Loucy (cell line): ENCODE measurements around the gene HOXD8.
A peak's percentile ranks its signal among the peaks of the same experiment; 100 is the strongest.

Experiments used
- H2AFZ ChIP-seq: fragments of 200-600 bp; sonication (generic); 2 replicates; pipeline ENCODE4 v1.6.0; 2016; ENCODE audit warnings: antibody characterized with exemption, mild to moderate bottlenecking, low read length, moderate library complexity
- H3F3A ChIP-seq: fragments of 200-600 bp; 2 replicates; pipeline ENCODE4 v1.6.0; 2016; ENCODE audit warnings: antibody characterized with exemption, low read depth, mild to moderate bottlenecking
- H3K27me3 ChIP-seq: fragments of 200-600 bp; sonication (generic); 2 replicates; pipeline ENCODE4 v1.6.1; 2014; ENCODE audit warnings: low read length, mild to moderate bottlenecking; ENCODE audit not compliant: insufficient read depth, poor library complexity, severe bottlenecking
- H3K36me3 ChIP-seq: fragments of 200-600 bp; sonication (generic); 2 replicates; pipeline ENCODE4 v1.6.1; 2016; ENCODE audit warnings: low read length; ENCODE audit not compliant: insufficient read depth
- H3K4me1 ChIP-seq: fragments of 200-600 bp; sonication (generic); 2 replicates; pipeline ENCODE4 v1.5.1; 2014; ENCODE audit warnings: low read length, mild to moderate bottlenecking; ENCODE audit not compliant: insufficient read depth, poor library complexity, severe bottlenecking
- H3K4me2 ChIP-seq: fragments of 200-600 bp; sonication (generic); 2 replicates; pipeline ENCODE4 v1.6.0; 2014; ENCODE audit warnings: antibody characterized with exemption, low read length, low read depth, mild to moderate bottlenecking; ENCODE audit not compliant: poor library complexity, severe bottlenecking
- H3K4me3 ChIP-seq: fragments of 200-600 bp; sonication (generic); 2 replicates; pipeline ENCODE4 v1.5.1; 2014; ENCODE audit warnings: low read length, mild to moderate bottlenecking, mixed read lengths; ENCODE audit not compliant: poor library complexity, severe bottlenecking
- H3K79me2 ChIP-seq: fragments of 200-600 bp; sonication (generic); 2 replicates; pipeline ENCODE4 v1.6.1; 2014; ENCODE audit warnings: low read length; ENCODE audit not compliant: insufficient read depth
- H3K9ac ChIP-seq: fragments of 200-600 bp; sonication (generic); 2 replicates; pipeline ENCODE4 v1.6.0; 2014; ENCODE audit warnings: mild to moderate bottlenecking, low read depth, low read length, moderate library complexity; ENCODE audit not compliant: poor library complexity, severe bottlenecking
- H3K9me2 ChIP-seq: fragments of 200-600 bp; sonication (generic); replicated peaks from 2 replicates; pipeline ENCODE4 v1.6.1; 2016; ENCODE audit warnings: low read depth, low read length, mixed read lengths
- H3K9me3 ChIP-seq: fragments of 200-600 bp; sonication (generic); 2 replicates; pipeline ENCODE4 v1.6.1; 2014; ENCODE audit warnings: mild to moderate bottlenecking, antibody characterized with exemption, low read length, low read depth; ENCODE audit not compliant: insufficient read depth
- H4K20me1 ChIP-seq: fragments of 200-600 bp; sonication (generic); 2 replicates; pipeline ENCODE4 v1.6.0; 2014; ENCODE audit warnings: antibody characterized with exemption, low read length, mild to moderate bottlenecking; ENCODE audit not compliant: insufficient read depth, poor library complexity, severe bottlenecking
- CTCF ChIP-seq: fragments of 200-600 bp; sonication (generic); conservative IDR thresholded peaks from 2 replicates; pipeline ENCODE4 v1.5.1; 2014; ENCODE audit warnings: mild to moderate bottlenecking, antibody characterized with exemption, low read length
- EZH2phosphoT487 ChIP-seq: fragments of 200-600 bp; IDR thresholded peaks from 2 replicates; pipeline ENCODE4 v1.6.1; 2018; ENCODE audit warnings: antibody characterized with exemption, mild to moderate bottlenecking, moderate library complexity, borderline replicate concordance

The HOXD8 gene

DNA sequence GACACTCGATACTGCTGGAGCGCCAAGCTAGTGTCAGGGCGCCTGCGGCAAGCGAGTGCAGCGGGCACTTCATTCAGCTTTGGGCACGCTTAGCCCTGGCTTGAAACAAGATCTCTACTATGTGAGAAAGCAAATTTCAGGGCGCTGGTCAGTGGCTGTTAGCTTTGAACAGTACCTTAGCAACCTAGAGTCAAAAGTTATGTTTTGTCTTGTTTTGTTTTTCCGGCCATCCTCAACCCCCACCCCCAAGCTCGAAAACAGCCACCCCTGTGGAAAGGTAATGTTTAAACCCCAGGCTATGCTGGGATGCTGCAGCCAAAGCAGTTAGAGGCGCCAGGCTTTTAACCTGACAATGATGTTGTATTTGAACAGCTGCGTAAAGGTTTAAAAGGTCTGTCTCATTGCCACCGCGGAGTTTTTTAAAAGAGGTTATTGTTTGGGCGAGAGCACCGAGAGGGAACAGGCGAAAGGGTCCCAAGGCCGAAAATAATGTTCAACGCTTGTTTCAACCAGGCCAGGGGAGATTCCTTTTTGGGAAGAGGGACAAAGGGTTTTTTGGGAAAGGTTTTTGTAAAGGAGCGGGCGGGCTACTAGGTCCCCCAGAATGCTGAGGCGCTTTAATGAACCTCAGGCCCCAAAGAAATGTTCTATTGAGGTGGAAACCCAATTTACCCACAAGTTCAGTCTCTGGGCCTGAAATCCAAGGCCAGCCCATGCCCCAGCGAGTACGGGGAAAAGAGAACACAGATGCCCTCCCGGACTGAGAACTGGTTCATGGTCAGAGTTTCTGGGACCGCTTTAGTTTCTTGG, 15.2 kb upstream of the HOXD8 start:
- no peaks in the 10 kb centered on the region for H3K9me3 ChIP-seq
- H3K9ac ChIP-seq: no peak overlapping the region
- no peak overlapping the region for H3K4me3 ChIP-seq
- H2AFZ ChIP-seq: no peak overlapping the region
- no peaks in the 10 kb centered on the region for H3K79me2 ChIP-seq
- H3K36me3 ChIP-seq: no peaks in the 10 kb centered on the region
- no peaks in the 10 kb centered on the region for H4K20me1 ChIP-seq
- no peaks in the 10 kb centered on the region for H3K9me2 ChIP-seq
- TF ChIP-seq EZH2phosphoT487 (no peak), CTCF (no peak)
- H3F3A ChIP-seq: 0 out of 2 replicates have a peak, but pooled peaks cover 4% of the 10 kb centered on the region
- peaks cover 70% of the 10 kb centered on the region for H3K27me3 ChIP-seq
- H3K4me2 ChIP-seq: no peak overlapping the region
- H3K4me1 ChIP-seq: peaks cover 10% of the 10 kb centered on the region

DNA sequence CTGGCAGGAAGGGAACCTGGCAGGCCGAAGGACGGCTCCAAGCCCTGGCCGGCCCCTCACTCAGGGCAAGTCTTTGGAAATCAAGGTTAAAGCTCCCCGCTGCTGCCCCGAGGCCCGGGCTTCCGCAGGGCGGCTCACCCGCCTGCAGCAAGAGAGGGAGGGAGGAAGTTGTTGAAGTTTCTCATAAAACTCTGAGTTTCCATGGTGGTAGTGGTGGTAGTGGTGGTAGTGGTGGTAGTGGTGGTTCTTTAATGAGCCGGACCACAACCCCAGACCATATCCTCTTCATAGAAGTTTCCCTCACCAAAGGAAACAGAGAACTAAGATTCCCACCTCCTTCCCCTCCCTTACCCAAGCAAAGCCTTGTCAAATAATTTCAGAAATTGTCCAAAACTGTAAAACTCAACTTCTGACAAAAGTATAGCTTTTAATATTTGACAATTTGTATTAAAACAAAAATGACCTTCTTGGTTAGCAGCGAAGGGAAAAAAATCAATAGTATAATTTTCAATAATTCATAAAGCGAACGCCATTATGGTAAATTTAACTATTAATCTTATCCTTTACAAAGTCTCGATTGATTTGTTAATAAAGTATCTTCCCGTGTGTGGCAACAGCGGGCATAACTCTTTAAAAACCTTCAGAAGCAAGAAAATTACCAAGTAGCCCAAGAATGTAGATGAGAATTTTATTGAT, 14.4 kb upstream of the HOXD8 start:
- no peaks in the 10 kb centered on the region for H3K9me2 ChIP-seq
- H3K4me3 ChIP-seq: no peak overlapping the region
- no peaks in the 10 kb centered on the region for H3K79me2 ChIP-seq
- peaks cover 10% of the 10 kb centered on the region for H3K4me1 ChIP-seq
- no peaks in the 10 kb centered on the region for H3K36me3 ChIP-seq
- H3K9me3 ChIP-seq: no peaks in the 10 kb centered on the region
- no peak overlapping the region for H2AFZ ChIP-seq
- H3K4me2 ChIP-seq: no peak overlapping the region
- H3K27me3 ChIP-seq: peaks cover 74% of the 10 kb centered on the region
- no peak overlapping the region for H3K9ac ChIP-seq
- TF ChIP-seq EZH2phosphoT487 (peak; percentile 21; the same call in 1 of the 2 replicates), CTCF (no peak)
- 0 out of 2 replicates have a peak, but pooled peaks cover 4% of the 10 kb centered on the region for H3F3A ChIP-seq
- no peaks in the 10 kb centered on the region for H4K20me1 ChIP-seq

DNA sequence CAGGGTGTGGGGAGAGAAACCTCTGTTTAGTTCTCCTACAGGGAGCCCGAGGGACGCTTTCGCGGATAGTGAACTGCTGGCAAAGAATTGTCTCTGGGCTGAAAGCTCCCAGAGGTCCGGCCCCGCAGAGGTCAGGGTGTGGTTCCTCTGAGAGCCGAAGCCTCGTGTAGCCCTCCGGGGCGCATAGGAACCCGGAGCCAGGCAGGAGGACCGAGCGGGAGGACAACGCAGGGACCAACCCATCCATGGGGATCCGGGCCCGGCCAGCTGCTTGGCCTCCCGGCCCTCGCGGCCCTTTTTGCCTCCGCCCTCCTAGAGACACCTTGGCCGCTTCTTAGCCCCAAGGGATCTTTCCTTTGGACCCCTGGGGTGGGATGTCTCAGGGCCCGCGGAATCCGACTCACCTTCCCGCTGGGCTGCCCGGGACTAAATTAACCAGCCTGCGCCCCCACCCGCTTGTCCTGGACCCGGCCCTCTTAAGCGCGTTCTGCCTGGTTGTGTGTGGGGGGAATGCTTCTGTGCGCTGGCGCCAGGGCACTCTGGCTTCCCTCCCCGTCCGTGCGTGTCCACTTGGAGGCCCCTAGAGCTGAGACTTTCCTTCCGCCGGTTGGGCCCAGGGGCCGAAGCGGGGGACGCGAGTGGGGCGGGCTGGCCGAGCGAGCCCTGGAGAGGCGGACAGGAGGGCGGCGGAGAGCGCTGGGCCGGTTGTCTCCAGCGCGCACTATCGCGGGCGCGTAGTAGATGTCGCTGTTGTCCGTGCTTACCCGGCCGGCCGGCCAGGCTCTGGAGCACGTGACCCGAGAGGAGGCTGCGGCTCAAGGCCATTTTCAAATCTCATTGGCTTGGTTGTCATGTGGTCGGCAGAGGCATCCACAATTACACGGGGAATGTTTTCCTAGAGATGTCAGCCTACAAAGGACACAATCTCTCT, 13.4 kb upstream of the HOXD8 start, which contains the start of gene HOXD10:
TSS of gene HOXD10 (plus strand) at position 896 of the 931 bp plus-strand sequence. CDS start 56 bp downstream, outside the sequence.
- peaks cover 77% of the 10 kb centered on the region for H3K27me3 ChIP-seq
- H3K9ac ChIP-seq: no peak within 1 kb of the TSS
- H3K36me3 ChIP-seq: no peaks in the 10 kb centered on the region
- H3K9me2 ChIP-seq: no peaks in the 10 kb centered on the region
- no peak within 1 kb of the TSS for H3K4me2 ChIP-seq
- no peaks in the 10 kb centered on the region for H4K20me1 ChIP-seq
- no peak within 1 kb of the TSS for H2AFZ ChIP-seq
- H3K4me3 ChIP-seq: no peak within 1 kb of the TSS
- H3K4me1 ChIP-seq: peaks cover 10% of the 10 kb centered on the region
- H3F3A ChIP-seq: 0 out of 2 replicates have a peak, but pooled peaks cover 4% of the 10 kb centered on the region
- no peaks in the 10 kb centered on the region for H3K79me2 ChIP-seq
- no peaks in the 10 kb centered on the region for H3K9me3 ChIP-seq
- TF ChIP-seq EZH2phosphoT487 (no peak), CTCF (no peak)
